ENCODE measurements around the gene FXYD3.
"Not testable (repeated sequence)": the region's sequence is repeated elsewhere in the genome, so short reads cannot be mapped to it uniquely, and the experiment has no call there.

The FXYD3 gene

DNA sequence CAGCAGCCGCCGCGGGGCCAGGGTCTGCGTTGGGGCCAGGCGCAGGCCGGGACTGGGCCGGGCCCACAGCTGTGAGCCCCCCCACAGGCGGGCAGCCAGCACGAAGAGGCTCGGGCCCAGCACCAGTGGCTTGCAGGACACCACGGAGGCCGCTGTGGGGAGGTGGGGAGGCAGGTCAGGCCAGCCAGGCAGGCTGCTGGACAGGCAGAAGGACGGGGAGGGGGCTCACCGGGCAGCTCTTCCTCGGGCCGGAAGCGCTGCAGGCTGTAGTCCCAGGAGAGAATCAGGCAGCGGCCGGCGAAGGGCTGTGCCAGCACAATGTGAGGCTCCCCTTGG lies 11.0 kb downstream of the FXYD3 start:
- DNase-seq, result no peak

GRCh38 chr19:35127871-35128270 lies 12.2 kb downstream of the FXYD3 start:
- DNase-seq, result no peak

- no peak for DNase-seq
Measured at GRCh38 chr19:35128398-35129057, 12.9 kb downstream of the FXYD3 start.

GRCh38 chr19:35129724-35130274 lies 14.2 kb downstream of the FXYD3 start:
- DNase-seq, result not testable (repeated sequence)

GRCh38 chr19:35130761-35131720 lies 15.4 kb downstream of the FXYD3 start:
- DNase-seq, result no peak

GRCh38 chr19:35132254-35132653 lies 16.6 kb downstream of the FXYD3 start:
- no peak for DNase-seq

DNA sequence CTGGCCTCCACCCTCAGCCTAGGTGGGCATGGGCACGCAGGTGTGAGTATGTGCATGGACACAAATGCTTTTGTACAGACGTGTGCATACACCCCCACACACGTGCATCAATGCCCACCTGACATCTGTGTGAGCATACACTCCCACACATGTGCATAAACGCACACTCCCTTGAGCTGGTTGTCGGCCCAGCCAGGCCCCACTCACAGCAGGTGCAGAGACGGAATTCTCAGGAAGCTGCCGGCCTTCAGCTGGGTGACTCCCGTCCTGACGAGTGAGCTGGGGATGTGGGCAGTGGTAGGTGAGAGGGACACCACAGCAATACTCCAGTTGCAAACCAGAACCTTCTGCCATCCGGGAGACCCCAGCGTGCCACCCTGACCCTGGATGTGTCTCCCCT lies 18.2 kb downstream of the FXYD3 start:
- DNase-seq, result no peak

- no peak for DNase-seq
Measured at GRCh38 chr19:35134601-35135242, 19.1 kb downstream of the FXYD3 start, which contains the start of gene LGI4. Gene LGI4 (minus strand): TSS chr19:35135059. CDS start chr19:35134680, 379 bp downstream.

DNA sequence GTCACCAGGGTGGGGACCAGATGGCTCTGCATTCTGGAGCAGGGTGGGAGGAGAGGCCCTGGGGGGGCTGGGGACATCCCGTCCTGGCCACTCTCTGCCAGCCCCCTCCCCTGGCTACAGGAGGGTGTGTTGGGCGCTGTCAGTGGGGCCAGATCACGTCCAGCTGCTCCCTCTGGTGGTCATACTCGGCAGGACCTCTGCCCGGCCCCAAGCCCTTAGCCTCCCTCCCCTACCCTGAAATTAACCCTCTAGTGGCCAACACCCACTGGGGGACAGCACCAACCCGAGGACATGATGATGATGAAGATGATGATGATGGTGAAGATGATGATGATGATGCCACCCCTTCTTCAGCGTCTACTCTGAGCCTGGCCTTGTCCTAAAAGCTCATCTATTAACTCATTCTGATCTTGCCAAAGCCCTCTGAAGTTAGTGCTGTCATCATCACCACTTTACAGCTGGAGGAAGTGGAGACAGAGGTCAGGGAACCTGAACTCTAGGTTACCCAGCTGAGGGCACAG lies 19.8 kb downstream of the FXYD3 start:
- DNase-seq, result peak; percentile 87

- DNase-seq, result no peak
Measured at GRCh38 chr19:35136231-35136630, 20.6 kb downstream of the FXYD3 start.

- no peak for DNase-seq
Measured at GRCh38 chr19:35136977-35137702, 21.5 kb downstream of the FXYD3 start.

DNA sequence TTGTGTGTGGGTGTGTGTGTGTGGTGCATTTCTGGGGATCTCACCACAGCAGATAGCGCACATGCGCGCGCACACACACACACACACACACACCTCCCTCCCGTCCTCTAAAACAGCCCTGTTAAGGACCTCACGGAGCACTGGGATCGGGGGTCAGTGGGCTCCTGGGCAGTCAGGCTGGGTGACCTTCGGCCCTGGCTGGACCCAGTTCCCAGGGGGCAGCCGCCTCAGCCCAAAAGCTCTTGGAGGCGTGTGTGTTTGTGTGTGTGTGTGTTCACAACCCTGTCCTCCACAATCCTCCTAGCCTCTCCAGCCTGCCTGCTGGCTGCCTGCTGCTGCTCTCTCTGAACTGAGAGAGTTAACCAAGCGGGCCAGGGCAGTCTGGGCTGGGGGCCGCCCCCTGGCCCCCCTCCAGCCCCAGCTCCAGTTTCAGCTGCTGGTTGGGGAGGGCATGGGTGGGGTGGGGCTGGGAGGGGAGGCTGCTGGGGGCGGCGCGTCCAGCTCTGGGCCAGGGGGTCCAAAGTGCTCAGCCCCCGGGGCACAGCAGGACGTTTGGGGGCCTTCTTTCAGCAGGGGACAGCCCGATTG lies 22.8 kb downstream of the FXYD3 start, which contains the start of gene FXYD1:
FXYD1 (plus strand) TSS at position 520 of the 588 bp plus-strand sequence. CDS start 1,256 bp downstream, outside the sequence.
- DNase-seq, result peak; percentile 20

DNA sequence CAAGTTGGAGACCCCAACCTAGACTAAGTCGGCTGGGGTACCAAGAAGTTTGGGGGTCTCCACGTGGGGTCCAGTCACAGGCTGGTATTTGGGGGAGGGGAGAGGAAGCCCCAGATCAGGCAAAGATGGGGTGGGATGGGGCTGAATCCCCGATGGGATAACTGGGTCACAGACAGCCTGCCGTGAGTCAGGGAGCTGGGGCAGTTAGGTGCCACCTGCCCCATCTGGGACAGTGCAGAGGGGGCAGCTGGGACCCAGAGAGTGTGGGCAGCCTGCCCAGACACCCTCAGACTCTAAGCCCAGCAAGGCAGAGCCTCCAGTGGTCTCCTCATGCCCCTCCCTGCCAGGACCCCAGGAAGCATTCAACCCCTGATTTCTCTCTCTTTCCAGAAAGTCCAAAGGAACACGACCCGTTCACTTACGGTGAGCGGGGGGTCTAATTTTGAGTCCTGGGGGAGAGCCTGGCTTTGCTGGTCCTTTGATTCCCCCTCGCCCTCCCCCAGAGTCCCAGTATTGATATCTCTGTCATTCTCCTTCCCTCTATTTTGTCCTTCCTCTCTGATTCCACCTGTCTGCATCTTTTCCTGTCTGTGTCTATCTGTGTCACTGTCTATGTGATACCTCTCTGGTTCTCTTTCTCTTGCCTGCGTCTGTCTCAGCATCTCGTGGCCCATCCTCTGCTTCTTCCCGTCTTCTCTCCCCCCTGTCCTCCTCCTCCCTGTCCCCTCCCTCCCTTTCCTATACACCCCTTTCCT lies 24.8 kb downstream of the FXYD3 start:
- no peak for DNase-seq

DNA sequence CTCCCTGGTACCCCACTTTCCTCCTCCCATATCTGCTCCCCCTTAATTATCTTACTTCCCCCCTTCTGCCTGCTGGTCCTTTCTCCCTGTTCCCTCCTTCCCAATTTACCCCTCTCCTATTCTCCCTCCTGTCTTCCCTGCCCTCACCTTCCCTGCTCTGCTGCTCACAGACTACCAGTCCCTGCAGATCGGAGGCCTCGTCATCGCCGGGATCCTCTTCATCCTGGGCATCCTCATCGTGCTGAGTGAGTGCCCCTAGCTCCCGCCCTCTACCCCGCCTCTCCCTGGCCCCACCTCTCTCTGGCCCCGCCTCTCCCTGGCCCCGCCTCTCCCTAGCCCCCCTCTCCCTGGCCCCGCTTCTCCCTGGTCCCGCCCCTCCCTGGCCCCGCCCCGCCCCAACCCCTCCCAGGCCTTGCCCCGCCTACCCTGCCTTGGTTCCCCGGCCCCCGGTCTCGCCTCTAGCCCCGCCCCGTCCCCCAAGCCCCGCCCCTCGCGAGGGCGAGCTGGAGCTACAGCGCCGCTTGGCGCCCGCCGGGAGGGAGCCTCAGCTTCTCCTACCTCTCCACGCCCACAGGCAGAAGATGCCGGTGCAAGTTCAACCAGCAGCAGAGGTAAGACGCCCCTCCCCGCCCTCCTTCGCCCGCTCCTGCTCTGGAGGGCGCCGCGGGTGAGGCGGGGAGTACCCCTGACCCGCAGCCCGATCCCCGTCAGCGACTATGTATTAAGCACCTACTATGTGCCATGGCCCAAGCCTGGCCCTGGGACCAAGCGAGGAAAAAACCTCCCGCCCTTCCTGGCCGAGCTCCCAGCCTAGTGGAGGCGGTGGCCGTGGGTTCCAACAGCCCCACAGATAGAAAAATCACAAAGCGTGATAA lies 25.6 kb downstream of the FXYD3 start:
- DNase-seq, result peak; percentile 97

- peak; percentile 23 for DNase-seq
Measured at GRCh38 chr19:35141837-35142605, 26.4 kb downstream of the FXYD3 start.

GRCh38 chr19:35142606-35143230 lies 27.1 kb downstream of the FXYD3 start:
- DNase-seq, result peak; percentile 45

GRCh38 chr19:35143231-35143715 lies 27.6 kb downstream of the FXYD3 start, which contains the start of gene FXYD7:
Gene FXYD7 (plus strand): TSS chr19:35143255. CDS start chr19:35143334, 79 bp downstream.
- no peak for DNase-seq

DNA sequence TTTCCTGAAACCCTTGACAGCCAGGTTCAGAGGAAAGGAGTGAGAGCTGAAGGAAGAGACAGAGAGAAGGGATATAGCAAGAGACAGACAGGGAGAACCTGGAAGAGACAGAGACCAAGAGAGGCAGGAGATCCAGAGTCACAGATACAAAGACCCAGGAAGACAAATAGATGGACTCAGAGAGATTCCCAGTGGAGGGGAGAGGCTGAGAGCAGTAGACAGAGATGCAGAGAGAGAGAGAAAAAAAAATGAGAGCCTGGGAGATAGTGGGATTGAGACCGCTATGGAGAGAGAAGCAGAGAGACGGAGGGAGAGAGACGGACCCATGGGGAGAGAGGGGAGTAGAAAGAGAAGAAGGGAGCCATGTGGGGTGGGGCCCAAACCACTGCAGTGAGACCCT lies 28.2 kb downstream of the FXYD3 start:
- DNase-seq, result no peak

Measured in NCI-H1694 (cell line).